ENCODE data around the gene PPP3CA. TPM values are rescaled to one million over a fixed set of nuclear protein-coding genes. Genes with fewer than 3 reads are reported as not detected.

The PPP3CA gene
- total and polyA plus RNA-seq, 2 of the 13 experiments (the other 11 are each of a cell fraction or from before 2014, with no cell fraction given): 4.8 to 13.2 TPM

DNA sequence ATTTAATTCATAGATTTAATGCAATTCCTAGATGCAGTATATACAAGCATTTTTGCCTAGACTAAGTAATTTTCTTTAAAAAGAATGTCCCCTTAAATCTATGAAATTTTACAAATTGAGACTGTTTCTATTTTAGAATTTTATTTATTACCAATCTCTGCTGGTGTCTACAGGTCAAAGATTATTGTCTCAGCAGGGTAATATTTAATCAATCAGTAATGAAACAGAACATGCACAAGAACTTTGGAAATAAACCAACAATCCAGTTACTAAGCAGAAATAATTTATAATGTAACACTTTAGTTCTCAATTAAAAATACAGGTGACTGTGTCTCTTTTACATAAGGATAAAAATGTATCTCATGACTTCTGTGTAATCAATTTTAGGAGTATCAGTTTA is 266.2 kb downstream of the PPP3CA start:
- in situ Hi-C loops (cut with HindIII; ENCODE audit: extremely low pct_ligation_motif_present, low pct_unique_long_range_greater_than_20kb) (no loop called here), intact Hi-C loops (cut with micrococcal nuclease; ENCODE audit: unreplicated experiment) (no loop called here)
- H3K79me2 ChIP-seq (ENCODE audit: insufficient read depth, low read length): no peaks in the 10 kb centered on the region
- no peak overlapping the region for H3K9ac ChIP-seq (ENCODE audit: insufficient read depth, low read depth, low read length)
- no peak for FAIRE-seq
- no peak overlapping the region for H3K4me3 ChIP-seq (replicated peaks in 1 of 3; ENCODE audit: insufficient read depth in 1 of 3, low read depth in 2 of 3, low read length in 3 of 3)
- H3K9me3 ChIP-seq (ENCODE audit: low read length): no peaks in the 10 kb centered on the region
- H3K36me3 ChIP-seq (replicated peaks in 1 of 2; ENCODE audit: control insufficient read depth in 1 of 2, insufficient read depth in 2 of 2, low read length in 2 of 2): 0 out of 5 replicates have a peak, but pooled peaks cover 1 to 2% of the 10 kb centered on the region in 2 experiments
- ChIA-PET CTCF (ENCODE audit: low intra/inter-chr PET ratio, low total read pairs) (no interaction called here), POLR2A (no interaction called here)
- no peaks in the 10 kb centered on the region for H4K20me1 ChIP-seq (ENCODE audit: insufficient read depth, low read length)
- no TSS peak for BruUV-seq (replicated peaks)
- no peak for ATAC-seq
- H3K4me1 ChIP-seq (ENCODE audit: insufficient read depth, low read length): peaks cover 4% of the 10 kb centered on the region
- no peak overlapping the region for H3K4me2 ChIP-seq (ENCODE audit: low read depth, low read length)
- no peaks in the 10 kb centered on the region for H3K27me3 ChIP-seq (ENCODE audit: control insufficient read depth in 1 of 2, insufficient read depth in 2 of 2, low read length in 2 of 2)
- H3K27ac ChIP-seq (ENCODE audit: extremely low read length, insufficient read depth, low read length): no peak overlapping the region
- TF ChIP-seq, protein P1, sequence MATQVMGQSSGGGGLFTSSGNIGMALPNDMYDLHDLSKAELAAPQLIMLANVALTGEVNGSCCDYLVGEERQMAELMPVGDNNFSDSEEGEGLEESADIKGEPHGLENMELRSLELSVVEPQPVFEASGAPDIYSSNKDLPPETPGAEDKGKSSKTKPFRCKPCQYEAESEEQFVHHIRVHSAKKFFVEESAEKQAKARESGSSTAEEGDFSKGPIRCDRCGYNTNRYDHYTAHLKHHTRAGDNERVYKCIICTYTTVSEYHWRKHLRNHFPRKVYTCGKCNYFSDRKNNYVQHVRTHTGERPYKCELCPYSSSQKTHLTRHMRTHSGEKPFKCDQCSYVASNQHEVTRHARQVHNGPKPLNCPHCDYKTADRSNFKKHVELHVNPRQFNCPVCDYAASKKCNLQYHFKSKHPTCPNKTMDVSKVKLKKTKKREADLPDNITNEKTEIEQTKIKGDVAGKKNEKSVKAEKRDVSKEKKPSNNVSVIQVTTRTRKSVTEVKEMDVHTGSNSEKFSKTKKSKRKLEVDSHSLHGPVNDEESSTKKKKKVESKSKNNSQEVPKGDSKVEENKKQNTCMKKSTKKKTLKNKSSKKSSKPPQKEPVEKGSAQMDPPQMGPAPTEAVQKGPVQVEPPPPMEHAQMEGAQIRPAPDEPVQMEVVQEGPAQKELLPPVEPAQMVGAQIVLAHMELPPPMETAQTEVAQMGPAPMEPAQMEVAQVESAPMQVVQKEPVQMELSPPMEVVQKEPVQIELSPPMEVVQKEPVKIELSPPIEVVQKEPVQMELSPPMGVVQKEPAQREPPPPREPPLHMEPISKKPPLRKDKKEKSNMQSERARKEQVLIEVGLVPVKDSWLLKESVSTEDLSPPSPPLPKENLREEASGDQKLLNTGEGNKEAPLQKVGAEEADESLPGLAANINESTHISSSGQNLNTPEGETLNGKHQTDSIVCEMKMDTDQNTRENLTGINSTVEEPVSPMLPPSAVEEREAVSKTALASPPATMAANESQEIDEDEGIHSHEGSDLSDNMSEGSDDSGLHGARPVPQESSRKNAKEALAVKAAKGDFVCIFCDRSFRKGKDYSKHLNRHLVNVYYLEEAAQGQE (IDR thresholded peaks at IDR 0.05; ENCODE audit: borderline replicate concordance in 1 of 2, low read depth in 1 of 2, low read length in 2 of 2): no peak
- no peak for TF ChIP-seq HOXA7 (CRISPR knock-in tag; IDR thresholded peaks at IDR 0.05)
- TF ChIP-seq ISX (CRISPR knock-in tag; conservative IDR thresholded peaks at IDR 0.05): no peak
- TF ChIP-seq, protein P2, sequence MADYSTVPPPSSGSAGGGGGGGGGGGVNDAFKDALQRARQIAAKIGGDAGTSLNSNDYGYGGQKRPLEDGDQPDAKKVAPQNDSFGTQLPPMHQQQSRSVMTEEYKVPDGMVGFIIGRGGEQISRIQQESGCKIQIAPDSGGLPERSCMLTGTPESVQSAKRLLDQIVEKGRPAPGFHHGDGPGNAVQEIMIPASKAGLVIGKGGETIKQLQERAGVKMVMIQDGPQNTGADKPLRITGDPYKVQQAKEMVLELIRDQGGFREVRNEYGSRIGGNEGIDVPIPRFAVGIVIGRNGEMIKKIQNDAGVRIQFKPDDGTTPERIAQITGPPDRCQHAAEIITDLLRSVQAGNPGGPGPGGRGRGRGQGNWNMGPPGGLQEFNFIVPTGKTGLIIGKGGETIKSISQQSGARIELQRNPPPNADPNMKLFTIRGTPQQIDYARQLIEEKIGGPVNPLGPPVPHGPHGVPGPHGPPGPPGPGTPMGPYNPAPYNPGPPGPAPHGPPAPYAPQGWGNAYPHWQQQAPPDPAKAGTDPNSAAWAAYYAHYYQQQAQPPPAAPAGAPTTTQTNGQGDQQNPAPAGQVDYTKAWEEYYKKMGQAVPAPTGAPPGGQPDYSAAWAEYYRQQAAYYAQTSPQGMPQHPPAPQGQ (CRISPR knock-in tag; IDR thresholded peaks at IDR 0.05; ENCODE audit: borderline replicate concordance): no peak
- TF ChIP-seq, protein P3, sequence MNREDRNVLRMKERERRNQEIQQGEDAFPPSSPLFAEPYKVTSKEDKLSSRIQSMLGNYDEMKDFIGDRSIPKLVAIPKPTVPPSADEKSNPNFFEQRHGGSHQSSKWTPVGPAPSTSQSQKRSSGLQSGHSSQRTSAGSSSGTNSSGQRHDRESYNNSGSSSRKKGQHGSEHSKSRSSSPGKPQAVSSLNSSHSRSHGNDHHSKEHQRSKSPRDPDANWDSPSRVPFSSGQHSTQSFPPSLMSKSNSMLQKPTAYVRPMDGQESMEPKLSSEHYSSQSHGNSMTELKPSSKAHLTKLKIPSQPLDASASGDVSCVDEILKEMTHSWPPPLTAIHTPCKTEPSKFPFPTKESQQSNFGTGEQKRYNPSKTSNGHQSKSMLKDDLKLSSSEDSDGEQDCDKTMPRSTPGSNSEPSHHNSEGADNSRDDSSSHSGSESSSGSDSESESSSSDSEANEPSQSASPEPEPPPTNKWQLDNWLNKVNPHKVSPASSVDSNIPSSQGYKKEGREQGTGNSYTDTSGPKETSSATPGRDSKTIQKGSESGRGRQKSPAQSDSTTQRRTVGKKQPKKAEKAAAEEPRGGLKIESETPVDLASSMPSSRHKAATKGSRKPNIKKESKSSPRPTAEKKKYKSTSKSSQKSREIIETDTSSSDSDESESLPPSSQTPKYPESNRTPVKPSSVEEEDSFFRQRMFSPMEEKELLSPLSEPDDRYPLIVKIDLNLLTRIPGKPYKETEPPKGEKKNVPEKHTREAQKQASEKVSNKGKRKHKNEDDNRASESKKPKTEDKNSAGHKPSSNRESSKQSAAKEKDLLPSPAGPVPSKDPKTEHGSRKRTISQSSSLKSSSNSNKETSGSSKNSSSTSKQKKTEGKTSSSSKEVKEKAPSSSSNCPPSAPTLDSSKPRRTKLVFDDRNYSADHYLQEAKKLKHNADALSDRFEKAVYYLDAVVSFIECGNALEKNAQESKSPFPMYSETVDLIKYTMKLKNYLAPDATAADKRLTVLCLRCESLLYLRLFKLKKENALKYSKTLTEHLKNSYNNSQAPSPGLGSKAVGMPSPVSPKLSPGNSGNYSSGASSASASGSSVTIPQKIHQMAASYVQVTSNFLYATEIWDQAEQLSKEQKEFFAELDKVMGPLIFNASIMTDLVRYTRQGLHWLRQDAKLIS (CRISPR knock-in tag; IDR thresholded peaks at IDR 0.05): no peak
- no peak for TF ChIP-seq ZNF333 (CRISPR knock-in tag; IDR thresholded peaks at IDR 0.05; ENCODE audit: borderline replicate concordance)
- no peak for TF ChIP-seq SRY (CRISPR knock-in tag; IDR thresholded peaks at IDR 0.05)
- DNase-seq (ENCODE audit: low spot score): no peak
- no peak overlapping the region for H2AFZ ChIP-seq (ENCODE audit: low read length)
